Lung microvascular endothelial cell (primary cell): Measurements from ENCODE around the gene TKTL1. TPM values are rescaled to one million over a fixed set of nuclear protein-coding genes. Genes with fewer than 3 reads are reported as not detected.
A peak's percentile ranks its signal among the peaks of the same experiment; 100 is the strongest.

Experiments used
- DNase-seq, 2 donors: peaks; one replicate each; pipeline versions ENCODE4 v3.0.0 to v3.0.0-alpha.2; 2010; ENCODE audit warnings: low read depth in 2 of 2
- total RNA-seq: library from RNA; depleted of rRNA; stranded (reverse); fragments of >200 nt; gene quantifications from 2 replicates; pipeline ENCODE4 v1.2.1, GENCODE V29; 2014

TKTL1 gene
- total RNA-seq, 1 donor from 2014 or later: not detected

DNA sequence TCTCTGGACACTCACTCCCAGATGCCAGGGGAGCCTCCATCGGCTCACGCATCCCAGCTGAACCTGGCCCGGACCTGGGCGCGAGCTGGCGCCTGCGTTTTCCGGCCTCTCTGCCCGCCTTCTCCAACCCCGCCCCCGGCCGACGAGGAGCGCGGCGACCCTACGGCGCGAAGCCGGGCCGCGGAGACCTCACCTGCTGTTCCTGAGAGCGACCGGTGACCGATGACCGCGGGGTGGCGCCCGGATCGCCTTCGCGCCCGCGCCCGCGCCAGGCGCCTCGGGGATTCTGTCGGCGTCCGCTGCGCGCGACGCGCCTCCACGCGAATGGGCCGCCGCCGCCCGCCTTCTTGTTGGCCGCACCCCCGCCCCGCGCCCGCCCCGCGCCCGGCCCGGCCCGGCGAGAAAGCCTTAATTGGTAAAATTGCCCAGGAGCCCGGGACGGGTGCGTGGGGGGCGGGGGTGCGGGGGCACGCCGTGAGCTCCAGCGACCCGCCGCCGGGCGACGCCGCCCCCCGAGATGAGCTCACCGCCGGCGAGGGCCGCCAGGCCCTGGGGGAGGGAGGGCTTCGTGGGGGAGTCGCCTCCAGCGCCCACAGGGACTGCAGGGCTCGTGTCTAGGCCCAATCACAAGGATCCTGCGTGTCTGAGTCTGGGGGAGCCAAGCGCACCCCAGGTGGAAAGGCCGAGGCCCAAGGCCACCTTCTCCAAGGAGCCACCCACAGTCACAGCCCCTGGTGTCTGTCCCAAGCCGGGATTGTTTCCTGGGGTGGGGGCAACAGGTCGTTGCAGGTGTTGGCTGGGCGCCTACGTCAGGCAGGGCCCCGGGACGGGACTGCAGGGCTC, 78.9 kb downstream of the TKTL1 start, which contains the start of gene FLNA:
TSS of gene FLNA (minus strand) at position 322 of the 843 bp plus-strand sequence. CDS start 3,389 bp downstream, outside the sequence.
- DNase-seq: no peak

DNA sequence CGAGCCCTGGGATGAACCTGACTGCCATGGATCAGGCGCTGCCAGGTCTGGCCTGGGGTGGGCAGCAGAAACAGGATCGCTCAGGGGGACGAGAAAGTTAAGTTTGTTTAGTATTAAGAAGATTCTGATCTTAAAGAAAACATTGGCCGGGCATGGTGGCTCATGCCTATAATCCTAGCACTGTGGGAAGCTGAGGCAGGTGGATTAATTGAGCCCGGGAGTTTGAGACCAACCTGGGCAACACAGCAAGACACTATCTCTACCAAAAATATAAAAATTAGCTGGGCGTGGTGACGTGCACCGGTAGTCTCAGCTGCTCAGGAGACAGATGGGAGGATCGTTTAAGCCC, 79.5 kb downstream of the TKTL1 start:
- no peak for DNase-seq

DNA sequence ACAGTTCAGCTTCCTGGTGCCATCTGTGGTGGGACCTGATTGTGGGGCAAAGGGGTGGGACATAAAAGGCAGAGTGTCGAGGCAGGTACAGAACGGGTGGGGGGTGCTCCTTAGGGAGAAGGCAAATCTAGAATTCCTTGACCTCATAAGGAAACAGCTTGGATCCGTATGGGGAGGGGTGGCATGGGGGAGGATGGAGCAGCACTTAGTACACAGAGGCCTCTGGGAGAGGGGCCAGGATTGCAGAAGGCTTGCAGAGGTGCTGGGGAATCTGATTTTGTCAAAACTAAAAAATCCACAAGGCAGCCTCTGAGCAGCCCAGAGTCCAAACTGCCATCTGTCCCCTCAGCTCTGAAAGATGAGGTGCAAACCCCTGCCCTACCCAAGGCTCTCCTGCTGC, 81.2 kb downstream of the TKTL1 start:
- DNase-seq: no peak

DNA sequence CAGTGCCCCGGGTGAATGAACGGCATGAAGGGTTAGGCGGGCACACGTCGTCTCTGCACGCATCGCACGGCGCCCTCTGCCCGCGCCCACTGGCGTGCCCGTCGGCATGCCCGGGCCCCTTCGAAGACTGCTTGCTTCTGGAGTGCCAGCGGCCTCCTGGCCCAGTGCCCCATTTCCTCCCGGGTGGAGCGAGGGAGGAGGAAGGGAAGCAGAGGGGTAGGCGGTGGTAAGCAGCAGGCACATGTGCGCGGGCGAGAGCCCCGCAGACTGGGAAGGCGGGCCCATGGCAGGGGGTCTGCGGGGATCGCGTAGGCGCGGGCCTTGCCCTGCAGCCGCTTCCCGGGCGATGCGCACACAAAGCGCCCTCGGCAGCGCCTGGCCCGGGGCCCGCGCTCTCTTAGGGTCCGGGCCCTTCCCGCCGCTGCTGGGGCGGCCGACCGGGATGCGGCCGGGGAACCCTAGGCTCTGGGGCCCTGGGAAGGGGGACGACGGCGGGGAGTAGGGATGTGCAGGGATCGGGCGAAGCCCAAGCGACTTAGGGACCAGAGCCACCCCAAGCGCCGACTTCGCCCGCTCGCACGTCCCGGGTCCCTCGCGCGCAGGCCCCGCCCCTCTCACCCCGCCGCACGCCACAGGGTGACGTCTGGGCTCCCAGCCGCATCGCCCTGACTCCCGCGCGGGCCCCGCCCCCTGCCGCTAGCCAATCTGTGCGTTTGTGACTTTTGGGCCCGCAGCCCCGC, 82.6 kb downstream of the TKTL1 start:
- peak; percentile 29 to 34 for DNase-seq

DNA sequence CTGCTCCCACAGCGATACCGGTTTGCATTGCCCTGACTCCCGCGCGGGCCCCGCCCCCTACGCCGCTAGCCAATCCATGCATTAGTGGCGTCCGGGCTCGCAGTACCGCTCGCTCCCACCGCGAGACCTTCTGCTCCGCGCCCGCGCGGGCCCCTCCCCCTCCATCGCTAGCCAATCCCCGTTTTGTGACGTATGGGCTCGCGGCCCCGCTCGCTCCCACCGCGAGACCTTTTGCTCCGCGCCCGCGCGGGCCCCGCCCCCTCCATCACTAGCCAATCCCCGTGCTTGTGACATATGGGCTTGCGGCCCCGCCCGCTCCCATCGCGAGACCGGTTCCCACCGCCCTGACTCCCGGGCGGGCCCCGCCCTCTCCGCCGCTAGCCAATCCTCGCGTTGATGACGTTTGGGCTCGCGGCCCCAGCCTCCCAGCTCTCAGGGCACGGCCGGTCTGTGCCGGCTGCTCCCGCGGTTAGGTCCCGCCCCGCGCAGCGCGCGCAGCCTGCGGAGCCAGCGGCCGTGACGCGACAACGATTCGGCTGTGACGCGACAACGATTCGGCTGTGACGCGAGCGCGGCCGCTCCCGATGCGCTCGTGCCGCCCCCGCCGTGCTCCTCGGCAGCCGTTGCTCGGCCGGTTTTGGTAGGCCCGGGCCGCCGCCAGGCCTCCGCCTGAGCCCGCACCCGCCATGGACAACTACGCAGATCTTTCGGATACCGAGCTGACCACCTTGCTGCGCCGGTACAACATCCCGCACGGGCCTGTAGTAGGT, 83.4 kb downstream of the TKTL1 start, which contains the start of gene EMD:
TSS of gene EMD (plus strand) at position 497 of the 770 bp plus-strand sequence. CDS start at position 687, 190 bp downstream.
- DNase-seq: peak; percentile 98

DNA sequence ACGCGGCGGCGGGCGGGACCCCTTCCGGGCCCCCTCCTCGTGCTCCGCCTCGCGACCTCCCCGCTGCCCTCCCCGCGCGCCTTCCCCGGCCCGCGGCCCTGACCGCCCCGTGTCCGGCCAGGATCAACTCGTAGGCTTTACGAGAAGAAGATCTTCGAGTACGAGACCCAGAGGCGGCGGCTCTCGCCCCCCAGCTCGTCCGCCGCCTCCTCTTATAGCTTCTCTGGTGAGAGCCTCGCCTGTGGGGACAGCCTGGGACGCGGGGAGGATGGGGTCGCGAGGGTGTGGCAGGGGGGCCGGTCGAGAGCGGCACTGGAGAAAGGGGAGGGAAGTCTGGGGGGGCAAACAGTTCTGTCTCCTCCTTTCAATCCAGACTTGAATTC, 84.0 kb downstream of the TKTL1 start:
- peak in 1 of 2 donors; percentile 23 for DNase-seq

Other genes with a start within 250 kb of the TKTL1 start
- 12.9 and 20.2 TPM in 2 replicates for gene MECP2, start 198.1 kb upstream of the TKTL1 start, total RNA-seq
- gene OPN1LW, start 151.6 kb upstream of the TKTL1 start, total RNA-seq: 0.22 and 0.60 TPM in 2 replicates
- 0.79 TPM in 1 of 2 replicates, not detected in the other for gene OPN1MW, start 113.2 kb upstream of the TKTL1 start, total RNA-seq
- not detected in 2 replicates for gene OPN1MW2, start 76.0 kb upstream of the TKTL1 start, total RNA-seq
- gene OPN1MW3, start 38.2 kb upstream of the TKTL1 start, total RNA-seq: 0.20 TPM in 1 of 2 replicates, not detected in the other
- gene TEX28, start 671 bp upstream of the TKTL1 start, total RNA-seq: not detected in 2 replicates
- gene FLNA, start 78.8 kb downstream of the TKTL1 start, total RNA-seq: 781 and 1,159 TPM in 2 replicates
- 14.5 and 18.1 TPM in 2 replicates for gene EMD, start 83.5 kb downstream of the TKTL1 start, total RNA-seq
- 2,090 and 2,761 TPM in 2 replicates for gene RPL10, start 102.6 kb downstream of the TKTL1 start, total RNA-seq
- 79.1 and 86.3 TPM in 2 replicates for gene DNASE1L1, start 113.5 kb downstream of the TKTL1 start, total RNA-seq
- 8.5 and 11.9 TPM in 2 replicates for gene TAFAZZIN, start 115.7 kb downstream of the TKTL1 start, total RNA-seq
- gene ATP6AP1, start 132.9 kb downstream of the TKTL1 start, total RNA-seq: 53.6 and 64.3 TPM in 2 replicates
- 24.8 and 59.1 TPM in 2 replicates for gene GDI1, start 141.4 kb downstream of the TKTL1 start, total RNA-seq
- gene FAM50A, start 148.3 kb downstream of the TKTL1 start, total RNA-seq: 45.8 and 51.0 TPM in 2 replicates
- 3.7 and 6.3 TPM in 2 replicates for gene PLXNA3, start 162.5 kb downstream of the TKTL1 start, total RNA-seq
- 12.6 and 19.8 TPM in 2 replicates for gene LAGE3, start 183.5 kb downstream of the TKTL1 start, total RNA-seq
- gene UBL4A, start 190.8 kb downstream of the TKTL1 start, total RNA-seq: 24.6 and 31.3 TPM in 2 replicates
- gene SLC10A3, start 194.8 kb downstream of the TKTL1 start, total RNA-seq: 8.5 and 14.7 TPM in 2 replicates
- 13.3 and 20.8 TPM in 2 replicates for gene FAM3A, start 220.4 kb downstream of the TKTL1 start, total RNA-seq